D721Med (cell line): Measurements from ENCODE around the gene ABCG2.
"Not testable (repeated sequence)": the region's sequence is repeated elsewhere in the genome, so short reads cannot be mapped to it uniquely, and the experiment has no call there.

Experiments used
- DNase-seq: peaks from one replicate; pipeline ENCODE4 v3.0.0; 2011; ENCODE audit warnings: low spot score; ENCODE audit not compliant: insufficient read length
- FAIRE-seq: peaks from 2 replicates; lab custom pipeline; 2011; peaks lifted over from hg19 to GRCh38; lab: Jason Lieb, UNC
- TF ChIP-seq, protein P1 (sequence below): IDR thresholded peaks from 2 replicates; pipeline ENCODE4 v1.5.1; 2012; ENCODE audit warnings: mild to moderate bottlenecking, control low read depth; ENCODE audit not compliant: insufficient read depth; ENCODE audit errors: missing control alignments

Gene ABCG2

DNA sequence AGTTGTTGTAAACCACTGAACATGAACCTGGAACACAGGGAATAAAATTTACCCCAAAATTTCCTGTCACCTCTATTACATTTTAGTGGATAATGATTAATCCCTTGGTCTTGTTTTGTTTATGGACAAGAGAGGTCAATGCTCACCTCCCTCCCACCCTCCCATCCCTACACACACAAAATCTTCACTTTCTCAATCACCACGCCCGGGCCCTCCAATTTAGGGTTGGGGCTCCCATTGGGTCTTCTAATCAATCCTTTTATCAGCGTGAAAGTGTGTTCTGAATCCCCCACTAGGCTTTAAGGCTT is 23.1 kb downstream of the ABCG2 start:
- no peak for FAIRE-seq
- TF ChIP-seq, protein P1, sequence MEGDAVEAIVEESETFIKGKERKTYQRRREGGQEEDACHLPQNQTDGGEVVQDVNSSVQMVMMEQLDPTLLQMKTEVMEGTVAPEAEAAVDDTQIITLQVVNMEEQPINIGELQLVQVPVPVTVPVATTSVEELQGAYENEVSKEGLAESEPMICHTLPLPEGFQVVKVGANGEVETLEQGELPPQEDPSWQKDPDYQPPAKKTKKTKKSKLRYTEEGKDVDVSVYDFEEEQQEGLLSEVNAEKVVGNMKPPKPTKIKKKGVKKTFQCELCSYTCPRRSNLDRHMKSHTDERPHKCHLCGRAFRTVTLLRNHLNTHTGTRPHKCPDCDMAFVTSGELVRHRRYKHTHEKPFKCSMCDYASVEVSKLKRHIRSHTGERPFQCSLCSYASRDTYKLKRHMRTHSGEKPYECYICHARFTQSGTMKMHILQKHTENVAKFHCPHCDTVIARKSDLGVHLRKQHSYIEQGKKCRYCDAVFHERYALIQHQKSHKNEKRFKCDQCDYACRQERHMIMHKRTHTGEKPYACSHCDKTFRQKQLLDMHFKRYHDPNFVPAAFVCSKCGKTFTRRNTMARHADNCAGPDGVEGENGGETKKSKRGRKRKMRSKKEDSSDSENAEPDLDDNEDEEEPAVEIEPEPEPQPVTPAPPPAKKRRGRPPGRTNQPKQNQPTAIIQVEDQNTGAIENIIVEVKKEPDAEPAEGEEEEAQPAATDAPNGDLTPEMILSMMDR: no peak
- DNase-seq: no peak

DNA sequence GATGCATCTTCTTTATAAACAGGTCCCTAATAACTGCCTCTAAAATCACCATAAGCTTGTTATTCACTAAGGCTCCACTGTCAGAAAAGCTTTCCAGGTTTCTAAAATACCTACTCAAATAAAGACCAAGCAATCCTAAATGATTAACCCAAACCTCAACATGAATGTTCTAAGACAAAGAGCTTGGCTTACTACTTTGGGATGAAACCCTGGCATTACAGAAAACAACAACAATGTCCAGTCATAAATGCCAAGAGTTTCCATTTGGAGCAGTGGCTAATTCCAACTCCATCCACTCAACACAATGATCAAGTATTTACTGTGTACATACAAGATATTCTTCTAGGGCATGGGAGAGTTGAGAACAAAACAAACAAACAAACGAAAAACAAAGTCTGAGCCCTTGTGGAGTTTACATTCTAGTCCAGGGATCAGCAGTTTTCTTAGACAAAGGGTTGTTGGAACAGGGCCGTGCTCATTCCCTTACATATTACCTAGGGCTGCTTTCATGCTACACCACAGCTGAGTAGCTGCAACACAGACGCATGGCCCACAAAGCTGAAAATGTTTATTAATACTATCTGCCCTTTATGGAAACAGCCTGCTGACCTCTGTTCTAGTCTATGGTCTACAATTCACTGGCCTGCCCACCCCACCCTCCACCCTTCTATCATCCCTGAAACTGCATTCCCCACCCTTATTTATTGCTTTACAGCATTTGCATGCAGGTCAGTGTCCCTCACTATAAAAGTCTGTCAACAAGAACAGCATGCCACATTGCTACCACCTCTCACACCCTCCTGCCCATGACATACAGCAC is 23.7 kb downstream of the ABCG2 start:
- no peak for FAIRE-seq
- no peak for DNase-seq
- TF ChIP-seq, protein P1: no peak

DNA sequence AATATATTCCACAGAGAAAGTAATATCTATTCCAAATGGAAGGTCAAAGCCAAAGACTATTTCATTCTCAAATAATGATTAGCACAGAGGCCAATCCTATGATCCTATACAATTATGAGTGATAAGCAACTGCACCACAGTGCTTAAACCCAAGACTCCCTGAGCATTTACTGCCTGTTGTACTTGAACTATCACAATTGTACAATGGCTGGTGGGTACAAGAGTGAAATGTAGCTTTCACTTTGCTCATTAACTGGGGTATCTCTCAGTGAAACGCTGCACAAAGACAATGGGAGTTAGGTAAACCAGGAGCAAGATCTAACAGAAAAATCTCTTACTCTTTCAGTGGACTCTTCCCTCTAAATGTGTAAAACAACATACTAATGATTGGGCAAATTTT is 24.3 kb downstream of the ABCG2 start:
- FAIRE-seq (no peak), DNase-seq (no peak)
- TF ChIP-seq, protein P1: no peak

DNA sequence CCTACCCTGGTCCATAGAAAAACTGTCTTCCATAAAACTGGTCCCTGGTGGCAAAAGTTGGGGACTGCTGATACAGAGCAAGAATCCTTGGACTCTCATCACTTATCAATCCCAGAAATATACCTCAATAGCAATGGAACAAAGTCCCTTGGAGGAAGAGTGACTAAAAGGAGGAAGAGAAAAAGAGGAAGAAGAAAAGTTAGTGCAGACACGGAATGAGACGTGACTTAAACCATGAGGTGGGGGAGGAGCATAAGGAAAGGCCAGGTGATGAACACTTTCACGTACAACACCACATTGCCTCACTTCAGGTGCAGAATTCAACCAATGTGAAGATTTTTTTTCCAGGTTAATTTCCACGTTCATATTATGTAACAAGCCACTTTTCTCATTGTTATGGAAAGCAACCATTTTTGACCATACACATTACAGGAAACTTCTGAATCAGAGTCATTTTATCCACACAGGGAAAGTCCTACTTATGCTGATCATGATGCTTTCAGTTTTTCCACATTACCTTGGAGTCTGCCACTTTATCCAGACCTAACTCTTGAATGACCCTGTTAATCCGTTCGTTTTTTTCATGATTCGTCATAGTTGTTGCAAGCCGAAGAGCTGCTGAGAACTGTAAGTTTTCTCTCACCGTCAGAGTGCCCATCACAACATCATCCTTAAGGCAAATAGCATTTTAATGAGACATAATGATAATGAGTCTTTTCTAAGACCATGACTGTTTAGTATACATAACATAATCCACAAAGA is 27.7 kb downstream of the ABCG2 start:
- TF ChIP-seq, protein P1: no peak
- FAIRE-seq (no peak), DNase-seq (no peak)

DNA sequence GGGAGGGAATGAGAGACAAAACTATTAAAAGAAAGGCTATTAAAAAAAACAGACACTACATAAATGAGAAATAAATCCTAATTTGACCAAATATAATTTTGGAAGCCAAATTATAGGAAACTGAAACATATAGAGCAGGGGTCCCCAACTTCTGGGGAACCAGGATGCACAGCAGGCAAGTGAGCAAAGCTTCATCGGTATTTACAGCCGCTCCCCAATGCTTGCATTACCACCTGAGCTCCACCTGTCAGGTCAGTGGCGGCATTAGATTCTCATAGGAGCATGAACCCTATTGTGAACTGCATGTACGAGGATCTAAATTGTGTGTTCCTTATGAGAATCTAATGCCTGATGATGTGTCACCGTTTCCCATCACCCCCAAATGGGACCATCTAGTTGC is 28.4 kb downstream of the ABCG2 start:
- TF ChIP-seq, protein P1: no peak
- FAIRE-seq (no peak), DNase-seq (no peak)

DNA sequence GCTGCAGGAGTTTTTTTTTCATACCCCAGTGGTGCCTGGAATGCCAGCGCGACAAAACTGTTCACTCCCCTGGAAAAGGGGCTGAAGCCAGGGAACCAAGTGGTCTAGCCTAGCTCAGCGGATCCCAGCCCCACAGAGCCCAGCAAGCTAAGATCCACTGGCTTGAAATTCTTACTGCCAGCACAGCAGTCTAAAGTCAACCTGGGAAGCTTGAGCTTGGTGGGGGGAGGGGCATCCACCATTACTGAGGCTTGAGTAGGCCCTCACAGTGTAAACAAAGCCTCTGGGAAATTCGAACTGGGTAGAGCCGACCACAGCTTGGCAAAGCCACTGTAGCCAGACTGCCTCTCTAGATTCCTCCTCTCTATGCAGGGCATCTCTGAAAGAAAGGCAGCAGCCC is 36.2 kb downstream of the ABCG2 start:
- not testable (repeated sequence) for DNase-seq, FAIRE-seq

DNA sequence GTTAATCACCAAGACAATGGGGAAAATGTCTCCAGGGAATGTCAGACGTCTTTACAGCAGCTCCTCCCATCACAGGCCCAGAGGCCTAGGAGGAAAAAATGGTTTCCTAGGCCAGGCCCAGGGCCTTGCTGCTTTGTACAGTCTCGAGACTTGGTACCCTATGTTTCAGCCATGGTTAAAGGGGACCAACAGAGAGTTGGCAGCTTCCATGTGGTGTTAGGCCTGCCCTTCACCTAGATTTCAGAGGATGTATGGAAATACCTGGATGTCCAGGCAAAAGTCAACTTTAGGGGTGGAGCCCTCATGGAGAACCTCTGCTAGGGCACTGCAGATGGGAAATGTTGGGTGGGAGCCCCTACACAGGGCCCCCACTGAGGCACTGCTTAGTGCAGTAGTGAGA is 38.5 kb downstream of the ABCG2 start:
- TF ChIP-seq, protein P1: no peak
- FAIRE-seq (no peak), DNase-seq (no peak)
